ENCODE data around the gene NECAB3. TPM values are rescaled to one million over a fixed set of nuclear protein-coding genes. Genes with fewer than 3 reads are reported as not detected.

NECAB3 gene
- total RNA-seq, 4 donors from 2014 or later = 26.1 to 180 (median 94.5) TPM

DNA sequence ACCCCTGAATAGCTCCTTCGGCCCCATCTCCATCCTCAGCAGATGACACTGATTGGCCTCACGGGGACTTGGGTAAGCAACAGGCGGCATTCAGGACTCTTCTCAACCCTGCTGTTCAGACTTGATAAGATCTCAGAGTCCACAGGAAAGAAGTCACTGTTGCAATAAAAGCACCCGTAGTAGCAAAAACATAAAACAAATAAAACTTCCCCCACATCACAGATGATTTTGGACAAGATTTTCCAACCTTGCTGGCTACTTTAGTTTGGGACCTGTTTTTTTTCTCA, 29.2 kb downstream of the NECAB3 start:
- in situ Hi-C loops (cut with MboI; ENCODE audit: low pct_ligation_motif_present in 1 of 4, low pct_unique_long_range_greater_than_20kb in 1 of 4, low sequenced_read_pairs in 3 of 4) (no loop called here), intact Hi-C loops (cut with DNase I; ENCODE audit: low total_unique reads) (loop anchor here (1.0 kb wide), 1 partner anchor 21 kb away; no protein-coding TSS in a partner anchor)
- Histone ChIP-seq H3K4me3 (no peak overlapping the region), H3K36me3 (peaks cover 0 to 32% (median 7%) of the 10 kb centered on the region in 4 donors), H3K27me3 (no peaks in the 10 kb centered on the region), H3K9me3 (no peaks in the 10 kb centered on the region), H3K4me1 (peaks cover 0 to 26% (median 7%) of the 10 kb centered on the region in 4 donors), H3K27ac (no peak overlapping the region)
- WGBS, 2 donors (ENCODE audit: low coverage in 1 of 2) = 65% methylated on average over 4 of the region's 4 CpGs; no CpG with 5 or more reads in 1 of the 2 donors
- TF ChIP-seq, protein P1, sequence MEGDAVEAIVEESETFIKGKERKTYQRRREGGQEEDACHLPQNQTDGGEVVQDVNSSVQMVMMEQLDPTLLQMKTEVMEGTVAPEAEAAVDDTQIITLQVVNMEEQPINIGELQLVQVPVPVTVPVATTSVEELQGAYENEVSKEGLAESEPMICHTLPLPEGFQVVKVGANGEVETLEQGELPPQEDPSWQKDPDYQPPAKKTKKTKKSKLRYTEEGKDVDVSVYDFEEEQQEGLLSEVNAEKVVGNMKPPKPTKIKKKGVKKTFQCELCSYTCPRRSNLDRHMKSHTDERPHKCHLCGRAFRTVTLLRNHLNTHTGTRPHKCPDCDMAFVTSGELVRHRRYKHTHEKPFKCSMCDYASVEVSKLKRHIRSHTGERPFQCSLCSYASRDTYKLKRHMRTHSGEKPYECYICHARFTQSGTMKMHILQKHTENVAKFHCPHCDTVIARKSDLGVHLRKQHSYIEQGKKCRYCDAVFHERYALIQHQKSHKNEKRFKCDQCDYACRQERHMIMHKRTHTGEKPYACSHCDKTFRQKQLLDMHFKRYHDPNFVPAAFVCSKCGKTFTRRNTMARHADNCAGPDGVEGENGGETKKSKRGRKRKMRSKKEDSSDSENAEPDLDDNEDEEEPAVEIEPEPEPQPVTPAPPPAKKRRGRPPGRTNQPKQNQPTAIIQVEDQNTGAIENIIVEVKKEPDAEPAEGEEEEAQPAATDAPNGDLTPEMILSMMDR (IDR thresholded peaks at IDR 0.05) = no peak
- TF ChIP-seq POLR2AphosphoS5 (IDR thresholded peaks at IDR 0.05) (no peak), EP300 (IDR thresholded peaks at IDR 0.05; ENCODE audit: low read depth) (no peak), POLR2A (IDR thresholded peaks at IDR 0.05) (no peak)
- no peak for DNase-seq

DNA sequence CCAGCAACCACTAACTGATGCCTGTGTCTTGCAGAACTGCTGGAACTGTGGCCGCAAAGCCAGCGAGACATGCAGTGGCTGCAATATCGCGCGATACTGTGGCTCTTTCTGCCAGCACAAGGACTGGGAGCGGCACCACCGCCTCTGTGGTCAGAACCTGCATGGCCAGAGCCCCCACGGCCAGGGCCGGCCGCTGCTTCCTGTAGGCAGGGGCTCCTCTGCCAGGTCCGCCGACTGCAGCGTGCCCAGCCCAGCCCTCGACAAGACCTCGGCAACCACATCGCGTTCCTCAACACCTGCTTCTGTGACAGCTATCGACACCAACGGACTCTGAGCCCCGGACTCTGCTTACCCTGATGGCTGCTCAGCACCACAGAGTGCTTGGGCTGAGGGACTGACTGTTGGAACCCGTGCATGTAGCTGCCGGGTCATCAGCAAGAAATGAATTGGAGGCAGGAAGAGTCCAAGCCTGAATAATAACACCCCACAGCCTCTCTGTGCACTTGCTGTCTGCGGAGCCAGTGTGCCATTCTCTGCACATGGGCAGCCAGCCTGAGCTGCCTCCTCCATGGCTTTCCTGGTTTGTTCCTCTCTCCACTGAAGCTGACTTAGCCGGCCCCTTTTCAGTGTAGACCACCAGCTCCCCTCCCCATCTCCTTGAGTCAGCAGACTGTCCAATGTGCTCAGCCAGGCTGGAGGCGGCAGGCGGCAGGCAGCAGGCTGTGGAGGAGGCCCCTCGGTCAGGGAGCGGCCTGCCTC, 29.7 kb downstream of the NECAB3 start:
- intact Hi-C loops (cut with DNase I; ENCODE audit: low total_unique reads) = loop anchor here (1.0 kb wide), 1 partner anchor 20 kb away; no protein-coding TSS in a partner anchor
- WGBS, 2 donors (ENCODE audit: low coverage in 1 of 2) = 92% methylated on average over 28 of the region's 28 CpGs; no CpG with 5 or more reads in 1 of the 2 donors
- no peak overlapping the region for H3K27ac ChIP-seq
- H3K4me3 ChIP-seq = no peak overlapping the region
- H3K36me3 ChIP-seq = peaks cover 0 to 35% (median 10%) of the 10 kb centered on the region in 4 donors
- H3K27me3 ChIP-seq = no peaks in the 10 kb centered on the region
- TF ChIP-seq, protein P1 (IDR thresholded peaks at IDR 0.05) = no peak
- TF ChIP-seq POLR2AphosphoS5 (IDR thresholded peaks at IDR 0.05) (no peak), POLR2A (IDR thresholded peaks at IDR 0.05) (no peak), EP300 (IDR thresholded peaks at IDR 0.05; ENCODE audit: low read depth) (no peak)
- no peaks in the 10 kb centered on the region for H3K9me3 ChIP-seq
- peaks cover 0 to 23% (median 7%) of the 10 kb centered on the region in 4 donors for H3K4me1 ChIP-seq
- in situ Hi-C loops (cut with MboI; ENCODE audit: low pct_ligation_motif_present in 1 of 4, low pct_unique_long_range_greater_than_20kb in 1 of 4, low sequenced_read_pairs in 3 of 4) = no loop called here
- DNase-seq = no peak

DNA sequence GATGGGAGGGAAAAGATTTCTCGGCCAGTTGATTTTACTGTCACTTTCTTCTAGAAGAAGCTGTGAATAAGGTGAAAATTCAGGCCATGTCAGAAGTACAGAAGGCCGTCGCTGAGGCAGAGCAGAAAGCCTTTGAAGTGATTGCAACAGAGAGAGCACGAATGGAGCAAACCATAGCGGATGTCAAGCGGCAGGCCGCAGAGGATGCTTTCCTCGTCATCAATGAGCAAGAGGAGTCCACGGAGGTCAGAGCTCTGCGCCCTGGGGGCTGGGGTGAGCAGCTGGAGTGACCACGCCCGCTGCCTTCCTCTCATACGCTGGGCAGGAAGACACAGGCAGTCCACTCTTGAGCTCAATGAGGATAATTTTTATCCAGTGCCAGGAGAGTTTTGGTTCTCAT, 33.9 kb downstream of the NECAB3 start:
- Histone ChIP-seq H3K27me3 (no peaks in the 10 kb centered on the region), H3K4me1 (no peaks in the 10 kb centered on the region), H3K36me3 (peaks cover 0 to 45% (median 19%) of the 10 kb centered on the region in 4 donors), H3K4me3 (no peak overlapping the region), H3K9me3 (no peaks in the 10 kb centered on the region), H3K27ac (no peak overlapping the region)
- intact Hi-C loops (cut with DNase I; ENCODE audit: low total_unique reads) = no loop called here
- WGBS, 2 donors (ENCODE audit: low coverage in 1 of 2) = 92 to 100% methylated on average over 2 to 13 of the region's 13 CpGs
- in situ Hi-C loops (cut with MboI; ENCODE audit: low pct_ligation_motif_present in 1 of 4, low pct_unique_long_range_greater_than_20kb in 1 of 4, low sequenced_read_pairs in 3 of 4) = no loop called here
- TF ChIP-seq, protein P1 (IDR thresholded peaks at IDR 0.05) = no peak
- TF ChIP-seq POLR2A (IDR thresholded peaks at IDR 0.05) (no peak), POLR2AphosphoS5 (IDR thresholded peaks at IDR 0.05) (no peak), EP300 (IDR thresholded peaks at IDR 0.05; ENCODE audit: low read depth) (no peak)
- DNase-seq = no peak

DNA sequence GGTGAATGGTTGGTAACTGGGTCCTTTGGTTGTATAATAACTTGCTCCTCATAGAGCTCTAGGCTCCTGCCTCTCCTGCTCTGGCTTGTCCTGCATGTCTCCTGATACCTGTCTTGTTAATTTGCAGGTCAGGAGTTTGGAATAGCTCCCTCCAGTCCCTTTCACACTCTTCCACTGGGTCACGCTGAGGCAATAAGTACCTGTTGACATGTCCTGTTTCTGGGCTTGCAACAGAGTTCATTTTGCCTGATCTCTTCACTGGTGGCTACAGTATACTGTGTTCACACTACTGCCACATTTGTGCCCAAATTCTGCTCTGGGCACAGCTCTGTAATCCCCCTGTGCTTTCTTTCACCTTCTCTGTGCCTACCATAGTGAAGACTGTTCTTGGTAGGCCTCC, 37.5 kb downstream of the NECAB3 start:
- Histone ChIP-seq H3K36me3 (peaks cover 0 to 54% (median 17%) of the 10 kb centered on the region in 4 donors), H3K27ac (no peak overlapping the region), H3K27me3 (no peaks in the 10 kb centered on the region), H3K9me3 (no peaks in the 10 kb centered on the region), H3K4me1 (no peaks in the 10 kb centered on the region), H3K4me3 (no peak overlapping the region)
- 91% methylated on average over 1 of the region's 1 CpG; no CpG with 5 or more reads in 1 of the 2 donors for WGBS, 2 donors (ENCODE audit: low coverage in 1 of 2)
- in situ Hi-C loops (cut with MboI; ENCODE audit: low pct_ligation_motif_present in 1 of 4, low pct_unique_long_range_greater_than_20kb in 1 of 4, low sequenced_read_pairs in 3 of 4) = no loop called here
- no peak for DNase-seq
- intact Hi-C loops (cut with DNase I; ENCODE audit: low total_unique reads) = no loop called here
- TF ChIP-seq EP300 (IDR thresholded peaks at IDR 0.05; ENCODE audit: low read depth) (no peak), POLR2AphosphoS5 (IDR thresholded peaks at IDR 0.05) (no peak), POLR2A (IDR thresholded peaks at IDR 0.05) (no peak)
- TF ChIP-seq, protein P1 (IDR thresholded peaks at IDR 0.05) = no peak

Measured in transverse colon (tissue), 4 donors.